ENCODE data around the gene LRFN2.

DNA sequence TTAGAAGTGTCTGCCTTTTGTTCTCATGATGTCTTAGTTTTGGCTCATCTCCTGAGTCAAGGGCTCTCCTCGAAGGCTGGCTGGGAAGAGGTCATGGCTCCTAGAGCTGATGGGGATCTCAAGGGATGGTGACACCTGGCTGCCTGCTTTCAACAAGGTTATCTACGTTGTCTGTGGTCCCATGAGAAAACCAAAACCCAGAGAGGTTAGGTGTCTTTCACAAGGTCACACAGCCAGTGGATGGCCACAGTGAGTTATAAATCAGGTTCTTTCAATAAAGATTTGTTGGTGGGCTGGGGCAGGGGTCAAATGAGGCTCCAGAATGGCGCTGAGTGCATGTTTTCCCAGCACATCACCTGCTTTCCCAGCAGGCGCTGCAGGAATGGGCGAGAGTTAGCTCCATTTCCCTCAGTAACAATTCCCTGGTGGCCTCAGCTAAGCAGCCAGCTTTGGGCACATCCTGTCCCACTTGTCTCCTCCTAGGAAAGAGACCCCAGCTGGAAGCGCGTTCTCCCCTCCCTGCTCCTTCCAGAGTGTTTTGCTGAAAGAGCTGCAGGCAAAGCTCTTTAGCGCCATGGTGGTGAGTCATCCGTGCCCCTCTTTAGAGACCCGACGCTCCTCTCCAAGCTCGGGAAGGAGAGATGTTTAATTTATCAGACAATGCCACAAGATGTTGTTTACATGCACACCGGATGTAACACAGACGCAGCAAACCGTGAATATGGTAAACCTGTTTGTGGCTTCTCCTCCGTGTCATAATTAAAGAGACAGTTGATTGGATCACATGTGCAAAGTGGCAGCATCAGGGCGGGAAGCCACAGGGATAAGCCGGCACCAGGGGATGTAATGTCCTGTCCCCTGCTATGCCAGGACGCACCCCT lies 109.7 kb downstream of the LRFN2 start:
- no peak for TF ChIP-seq SAP30 (IDR thresholded peaks at IDR 0.05; ENCODE audit: insufficient read depth, insufficient replicate concordance, low read length)
- TF ChIP-seq, protein P1, sequence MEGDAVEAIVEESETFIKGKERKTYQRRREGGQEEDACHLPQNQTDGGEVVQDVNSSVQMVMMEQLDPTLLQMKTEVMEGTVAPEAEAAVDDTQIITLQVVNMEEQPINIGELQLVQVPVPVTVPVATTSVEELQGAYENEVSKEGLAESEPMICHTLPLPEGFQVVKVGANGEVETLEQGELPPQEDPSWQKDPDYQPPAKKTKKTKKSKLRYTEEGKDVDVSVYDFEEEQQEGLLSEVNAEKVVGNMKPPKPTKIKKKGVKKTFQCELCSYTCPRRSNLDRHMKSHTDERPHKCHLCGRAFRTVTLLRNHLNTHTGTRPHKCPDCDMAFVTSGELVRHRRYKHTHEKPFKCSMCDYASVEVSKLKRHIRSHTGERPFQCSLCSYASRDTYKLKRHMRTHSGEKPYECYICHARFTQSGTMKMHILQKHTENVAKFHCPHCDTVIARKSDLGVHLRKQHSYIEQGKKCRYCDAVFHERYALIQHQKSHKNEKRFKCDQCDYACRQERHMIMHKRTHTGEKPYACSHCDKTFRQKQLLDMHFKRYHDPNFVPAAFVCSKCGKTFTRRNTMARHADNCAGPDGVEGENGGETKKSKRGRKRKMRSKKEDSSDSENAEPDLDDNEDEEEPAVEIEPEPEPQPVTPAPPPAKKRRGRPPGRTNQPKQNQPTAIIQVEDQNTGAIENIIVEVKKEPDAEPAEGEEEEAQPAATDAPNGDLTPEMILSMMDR (IDR thresholded peaks at IDR 0.05; ENCODE audit: control extremely low read depth in 1 of 3, insufficient read depth in 1 of 3, low read depth in 1 of 3, low read length in 3 of 3): peak in 2 of 3 experiments; percentile 7 to 13; a peak in 2 of 4 replicates
- no peak for TF ChIP-seq TAF1 (IDR thresholded peaks at IDR 0.05; ENCODE audit: low read depth, low read length)
- no peak for TF ChIP-seq PHF8 (conservative IDR thresholded peaks at IDR 0.05; ENCODE audit: low read depth, low read length)
- TF ChIP-seq TCF12 (IDR thresholded peaks at IDR 0.05; ENCODE audit: low read depth, low read length): no peak
- no peak for TF ChIP-seq SUZ12 (IDR thresholded peaks at IDR 0.05; ENCODE audit: low read length)
- peak; percentile 21 to 36; a peak in 3 of 4 replicates for TF ChIP-seq RAD21 (IDR thresholded peaks at IDR 0.05 in 1 of 2, conservative IDR thresholded peaks at IDR 0.05 in 1 of 2; ENCODE audit: low read depth in 2 of 2, low read length in 2 of 2)
- no peak for TF ChIP-seq EZH2 (IDR thresholded peaks at IDR 0.05; ENCODE audit: low read depth, low read length, severe bottlenecking)
- TF ChIP-seq POLR2A (IDR thresholded peaks at IDR 0.05; ENCODE audit: control extremely low read depth in 1 of 2, low read depth in 2 of 2, low read length in 2 of 2): no peak
- TF ChIP-seq POLR2AphosphoS5 (IDR thresholded peaks at IDR 0.05; ENCODE audit: low read depth, low read length): no peak
- TF ChIP-seq MAFK (IDR thresholded peaks at IDR 0.05; ENCODE audit: low read depth, low read length): no peak

All from H1 (cell line).